HEK293 (cell line): ENCODE measurements around the gene GAGE10.

Experiments
- CTCF ChIP-seq: fragments of 450-650 bp; formaldehyde crosslinking; IDR thresholded peaks from 2 replicates; pipeline ENCODE4 v1.5.1; 2016; ENCODE audit warnings: missing biosample characterization, missing genetic modification characterization
- SALL2 ChIP-seq: fragments of 450-650 bp; formaldehyde crosslinking; IDR thresholded peaks from 2 replicates; pipeline ENCODE4 v1.5.0; 2017; ENCODE audit warnings: missing biosample characterization, mild to moderate bottlenecking, missing genetic modification characterization, borderline replicate concordance
- SP3 ChIP-seq: fragments of 450-650 bp; formaldehyde crosslinking; IDR thresholded peaks from 2 replicates; pipeline ENCODE4 v1.5.1; 2016; ENCODE audit warnings: missing biosample characterization, missing genetic modification characterization
- TRIM28 ChIP-seq: IDR thresholded peaks from 2 replicates; pipeline ENCODE4 v1.6.1; 2011; ENCODE audit warnings: low read length, control low read depth, borderline replicate concordance
- ZNF24 ChIP-seq: fragments of 450-650 bp; formaldehyde crosslinking; IDR thresholded peaks from 2 replicates; pipeline ENCODE4 v1.5.1; 2016; ENCODE audit warnings: missing biosample characterization, missing genetic modification characterization
- ZNF510 ChIP-seq: fragments of 450-650 bp; formaldehyde crosslinking; IDR thresholded peaks from 2 replicates; pipeline ENCODE4 v1.5.1; 2018; ENCODE audit warnings: mild to moderate bottlenecking, missing genetic modification characterization, missing biosample characterization; ENCODE audit not compliant: insufficient replicate concordance
- ZNF670 ChIP-seq: fragments of 450-650 bp; formaldehyde crosslinking; IDR thresholded peaks from 2 replicates; pipeline ENCODE4 v1.5.1; 2016; ENCODE audit warnings: missing biosample characterization, missing genetic modification characterization, low read depth
- ZNF792 ChIP-seq: fragments of 450-650 bp; formaldehyde crosslinking; IDR thresholded peaks from 2 replicates; pipeline ENCODE4 v1.5.1; 2016; ENCODE audit warnings: missing biosample characterization, missing genetic modification characterization

DNA sequence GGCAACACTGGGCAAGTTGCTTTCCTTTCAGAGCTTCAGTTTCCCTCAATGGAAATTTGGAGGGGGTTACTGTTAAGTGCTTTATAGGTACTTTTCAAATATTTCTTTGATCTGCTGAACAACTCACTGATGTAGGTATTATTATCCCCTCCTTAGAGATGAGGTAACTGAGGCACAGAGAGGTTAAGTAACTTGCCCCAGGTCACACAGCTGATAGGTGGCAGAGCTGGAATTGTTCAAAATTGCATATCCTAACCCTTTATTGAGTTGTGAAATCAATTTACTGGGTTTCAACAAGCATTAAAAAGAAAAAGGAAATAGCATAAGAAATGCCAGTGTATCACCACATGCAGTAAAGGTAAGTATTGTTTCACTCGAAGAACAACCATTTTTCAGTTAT, 27.2 kb upstream of the GAGE10 start:
- TF ChIP-seq SP3 (tag by site-specific recombination) (no peak), TRIM28 (no peak), ZNF510 (tag by site-specific recombination) (no peak), SALL2 (tag by site-specific recombination) (no peak), ZNF792 (tag by site-specific recombination) (no peak), CTCF (tag by site-specific recombination) (no peak), ZNF670 (tag by site-specific recombination) (no peak), ZNF24 (tag by site-specific recombination) (no peak)
